GM19395 (cell line): ENCODE results near the gene PHF19.

Source experiments
- ATAC-seq: cut with Tn5 transposase; IDR thresholded peaks from one replicate; pipeline ENCODE4 v1.9.1; 2021; ENCODE audit warnings: mild to moderate bottlenecking, moderate library complexity; ENCODE audit not compliant: unreplicated experiment

The PHF19 gene

GRCh38 chr9:120876842-120877240 is at the start of gene PHF19:
TSS of gene PHF19 (minus strand) at chr9:120877188. CDS start at chr9:120874741, 2,447 bp downstream.
- peak; percentile 18 for ATAC-seq

- peak; percentile 29 for ATAC-seq
Measured at GRCh38 chr9:120926397-120926928, 49.5 kb upstream of the PHF19 start, which contains the start of gene TRAF1. TSS of gene TRAF1 (minus strand) at chr9:120926796. CDS start at chr9:120926075, 721 bp downstream.

- ATAC-seq: peak; percentile 44
Measured at GRCh38 chr9:120925535-120926396, 48.8 kb upstream of the PHF19 start.

- no peak for ATAC-seq
Measured at GRCh38 chr9:120924698-120925534, 47.9 kb upstream of the PHF19 start.

GRCh38 chr9:120923620-120924328 is 46.8 kb upstream of the PHF19 start:
- ATAC-seq: no peak

- ATAC-seq: no peak
Measured at GRCh38 chr9:120922404-120923195, 45.6 kb upstream of the PHF19 start.

DNA sequence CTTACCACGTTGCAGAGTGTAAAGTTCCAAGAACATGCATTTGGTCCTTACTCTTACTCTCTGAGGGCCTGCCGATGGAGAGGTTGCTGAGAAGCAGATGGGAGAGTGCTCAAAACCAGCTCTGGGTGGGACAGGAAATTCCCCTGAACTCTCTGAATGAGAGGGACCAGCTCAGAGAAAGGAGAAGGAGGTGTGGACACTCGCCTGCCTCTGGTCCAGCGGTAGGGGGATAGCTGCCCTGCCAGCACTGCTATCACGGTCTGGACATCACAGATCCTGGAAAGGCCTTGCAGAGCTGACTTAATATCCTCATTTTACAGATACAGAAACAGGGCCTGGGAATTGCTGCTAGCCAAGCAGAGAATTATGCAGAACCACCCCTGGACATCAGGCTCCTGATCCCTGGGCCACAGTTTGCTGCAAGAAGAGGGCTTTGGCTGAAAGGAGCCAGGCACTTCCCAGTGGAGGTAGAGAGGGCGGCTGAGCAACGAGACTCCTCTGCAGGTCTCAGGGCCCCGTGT is 44.7 kb upstream of the PHF19 start:
- ATAC-seq: no peak

DNA sequence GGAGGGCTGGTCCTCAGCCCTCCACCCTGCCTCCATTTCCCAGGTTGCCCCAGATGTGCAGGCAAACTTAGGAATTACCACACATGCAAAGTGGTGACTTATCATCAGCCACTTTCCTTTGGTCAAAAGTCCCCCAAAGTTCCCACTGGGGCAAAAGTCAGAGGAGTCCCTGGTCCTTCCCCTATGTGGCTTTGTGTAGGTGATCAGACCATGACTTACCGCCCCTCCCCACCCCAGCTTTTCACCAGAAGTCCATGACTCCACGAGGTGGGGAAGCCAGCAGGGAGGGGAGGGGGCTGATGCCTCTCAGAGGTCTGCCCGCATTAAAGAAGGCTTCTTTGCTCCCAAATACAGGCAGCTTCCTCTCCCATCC is 43.8 kb upstream of the PHF19 start:
- ATAC-seq: peak; percentile 31

GRCh38 chr9:120919843-120920805 is 43.1 kb upstream of the PHF19 start:
- no peak for ATAC-seq

DNA sequence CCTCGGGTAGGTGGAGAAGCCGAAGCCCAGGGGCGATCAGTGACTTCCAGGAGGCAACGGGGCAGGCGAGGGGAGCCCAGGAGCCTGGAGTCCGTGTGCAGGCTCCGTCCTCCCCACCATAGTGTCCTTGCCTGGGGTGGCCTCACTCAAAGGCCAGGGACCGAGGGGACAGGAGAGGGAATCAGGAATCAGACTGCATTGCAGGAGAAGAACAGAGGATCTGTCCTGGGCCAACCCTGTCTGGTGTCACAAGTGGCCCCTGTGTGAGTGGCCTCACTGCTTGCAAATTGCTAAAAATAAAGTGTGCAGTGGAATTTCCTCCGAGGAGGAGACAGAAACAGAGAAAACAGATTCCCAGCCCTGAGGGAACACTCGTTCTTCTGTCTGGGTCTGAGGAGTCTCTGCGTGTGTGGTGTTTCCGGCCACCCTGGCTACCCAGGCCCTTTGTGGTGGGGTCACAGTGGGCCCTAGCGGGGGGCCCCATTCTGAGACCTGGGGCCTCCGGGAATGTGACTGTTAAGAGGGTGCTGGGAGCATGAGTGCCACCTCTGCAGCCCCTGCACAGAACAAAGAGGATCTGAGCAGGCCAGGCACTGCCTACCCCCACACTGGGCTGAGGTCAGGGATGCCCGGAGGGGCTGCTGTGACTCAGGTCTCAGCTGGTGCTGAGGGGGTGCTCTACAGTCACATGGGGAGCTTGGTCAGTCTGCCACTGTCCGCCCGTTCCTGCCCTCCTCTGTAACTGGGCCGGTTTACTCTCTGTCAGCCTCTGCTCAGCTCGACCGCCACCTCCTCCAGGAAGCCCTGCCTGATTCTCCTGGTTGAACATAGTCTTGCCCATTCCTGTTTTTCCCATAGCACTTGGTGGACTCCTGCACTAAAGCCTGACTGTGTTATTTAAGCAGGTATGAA is 42.2 kb upstream of the PHF19 start:
- no peak for ATAC-seq

DNA sequence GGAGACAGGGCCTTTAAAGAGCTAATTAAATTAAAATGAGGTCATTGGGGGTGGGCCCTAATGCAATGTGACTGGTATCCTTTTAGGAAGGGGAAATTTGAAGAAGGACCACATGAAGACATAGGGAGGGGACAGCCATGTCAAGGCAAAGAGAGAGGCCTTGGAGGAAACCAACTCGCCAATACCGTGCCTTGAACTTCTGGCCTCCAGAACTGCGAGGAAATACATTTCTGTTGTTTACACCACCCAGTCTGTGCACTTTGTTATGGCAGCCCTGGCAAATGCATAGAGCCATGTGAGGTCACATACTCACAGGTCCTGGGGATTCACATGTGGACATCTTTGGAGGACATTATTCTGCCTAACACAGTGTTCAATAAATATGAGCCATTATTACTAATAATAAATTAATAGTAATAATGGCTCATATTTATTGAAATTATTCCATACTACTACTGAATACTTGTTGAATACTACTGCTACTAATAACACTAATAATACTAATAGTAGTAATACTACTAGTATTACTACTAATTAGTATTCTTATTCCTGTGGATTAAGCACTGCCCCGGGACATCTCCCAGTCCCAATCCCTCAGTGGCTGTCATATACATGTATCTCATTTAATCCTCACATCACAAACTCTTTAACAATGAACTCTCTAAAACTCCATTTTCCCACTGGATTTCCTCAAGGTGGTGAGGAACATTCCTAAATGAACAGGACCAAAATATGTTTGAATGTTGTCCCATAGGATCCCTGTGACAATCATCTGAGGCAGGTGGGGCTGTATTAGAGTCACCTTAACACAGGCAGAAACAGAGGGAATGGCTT is 41.2 kb upstream of the PHF19 start:
- no peak for ATAC-seq

- ATAC-seq: no peak
Measured at GRCh38 chr9:120916991-120917880, 40.2 kb upstream of the PHF19 start.

DNA sequence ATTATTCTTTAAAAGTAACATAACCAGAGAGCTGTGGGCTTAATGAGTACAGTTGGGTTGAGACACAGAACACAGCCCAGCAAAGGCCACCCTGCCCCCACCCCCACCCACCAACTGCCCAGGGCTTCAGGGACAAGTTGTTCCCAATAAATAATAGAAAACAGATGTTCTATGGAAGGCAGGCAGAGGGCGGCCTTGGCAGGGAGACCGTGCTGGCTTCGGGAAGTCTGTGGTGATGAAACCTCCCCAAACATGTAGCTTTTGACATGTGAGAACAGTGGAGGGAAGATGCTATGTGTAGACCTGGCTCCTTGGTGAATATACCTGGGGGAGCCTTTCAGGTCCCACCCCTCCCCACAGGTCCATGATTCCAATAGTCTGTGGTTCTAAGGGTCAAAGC is 39.6 kb upstream of the PHF19 start:
- ATAC-seq: no peak

DNA sequence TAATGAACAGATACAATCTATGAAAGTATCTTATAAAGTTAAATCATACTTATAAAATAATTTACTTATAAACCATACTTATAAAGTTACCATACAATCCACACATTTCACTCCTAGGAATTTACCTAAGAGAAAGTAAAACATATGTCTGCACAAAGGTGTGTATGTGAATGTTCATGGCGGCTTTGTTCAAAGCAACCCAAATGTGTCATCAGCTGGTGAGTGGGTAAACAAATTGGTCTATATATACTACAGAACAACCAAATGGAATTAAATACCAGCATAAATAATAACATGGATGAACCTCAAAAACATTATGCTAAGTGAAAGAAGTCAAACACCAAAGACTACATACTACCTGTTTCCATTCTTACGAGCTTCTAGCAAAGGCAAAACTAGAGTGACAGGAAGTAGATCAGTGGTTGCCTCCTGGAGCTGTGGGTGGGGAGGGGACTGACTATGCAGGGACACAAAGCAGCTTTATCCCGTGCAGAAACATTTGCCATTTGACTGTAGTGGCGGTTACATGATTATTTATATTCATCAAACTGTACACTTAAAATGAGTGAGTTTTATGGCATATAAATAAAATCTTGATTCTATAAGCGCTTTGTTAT is 39.0 kb upstream of the PHF19 start:
- no peak for ATAC-seq

DNA sequence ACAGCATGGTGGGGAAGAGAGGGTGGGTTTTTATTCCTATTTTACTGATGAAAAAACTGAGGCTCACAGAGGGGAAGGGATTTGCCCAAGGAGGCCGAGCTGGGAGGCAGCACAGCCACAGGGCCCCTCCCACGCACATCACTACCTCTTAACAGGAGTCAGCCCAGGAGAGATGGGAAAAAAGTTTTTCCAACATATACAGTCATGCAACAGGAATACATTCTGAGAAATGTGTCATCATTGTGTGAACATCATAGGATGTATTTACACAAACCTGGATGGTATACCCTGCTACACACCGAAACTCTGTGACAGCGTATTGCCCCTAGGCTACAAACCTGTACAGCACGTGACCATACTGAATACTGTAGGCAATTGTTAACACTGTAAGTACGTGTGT is 38.0 kb upstream of the PHF19 start:
- no peak for ATAC-seq
